GM21576 (cell line): ENCODE measurements around the gene SYNE4.
A peak's percentile ranks its signal among the peaks of the same experiment; 100 is the strongest.

Experiments used
- ATAC-seq: cut with Tn5 transposase; IDR thresholded peaks from one replicate; pipeline ENCODE4 v1.9.1; 2021; ENCODE audit warnings: mild to moderate bottlenecking, moderate library complexity; ENCODE audit not compliant: unreplicated experiment

SYNE4 gene

GRCh38 chr19:36026091-36026876 lies 17.7 kb upstream of the SYNE4 start:
- ATAC-seq = no peak

- ATAC-seq = no peak
These were observed 16.9 kb upstream of the SYNE4 start for GRCh38 chr19:36025541-36025940.

GRCh38 chr19:36023432-36023831 lies 14.8 kb upstream of the SYNE4 start:
- ATAC-seq = no peak

GRCh38 chr19:36019061-36019670 lies 10.6 kb upstream of the SYNE4 start:
- ATAC-seq = no peak

GRCh38 chr19:36014012-36014924 lies 5.7 kb upstream of the SYNE4 start, which contains the start of gene ALKBH6:
ALKBH6 (minus strand) TSS chr19:36014213; CDS start chr19:36013397, 816 bp downstream.
- peak; percentile 95 for ATAC-seq

GRCh38 chr19:36013280-36014011 lies 4.8 kb upstream of the SYNE4 start:
- ATAC-seq = no peak

GRCh38 chr19:36010402-36010801 lies 1.8 kb upstream of the SYNE4 start:
- ATAC-seq = no peak

- ATAC-seq = no peak
These were observed 1.2 kb upstream of the SYNE4 start for GRCh38 chr19:36009633-36010379.

- no peak for ATAC-seq
These were observed 607 bp upstream of the SYNE4 start for GRCh38 chr19:36009220-36009619.

GRCh38 chr19:36006955-36007354 lies 1.7 kb downstream of the SYNE4 start:
- no peak for ATAC-seq

- ATAC-seq = no peak
These were observed 5.3 kb downstream of the SYNE4 start for GRCh38 chr19:36003284-36003683.

GRCh38 chr19:36001605-36002004 lies 7.0 kb downstream of the SYNE4 start:
- no peak for ATAC-seq

- ATAC-seq = no peak
These were observed 11.8 kb downstream of the SYNE4 start for GRCh38 chr19:35996777-35997176.

GRCh38 chr19:35995048-35995993 lies 13.3 kb downstream of the SYNE4 start, which contains the start of gene SDHAF1:
SDHAF1 (plus strand) TSS chr19:35995188; CDS start chr19:35995275, 87 bp downstream.
- peak; percentile 77 for ATAC-seq

GRCh38 chr19:35993923-35994598 lies 14.6 kb downstream of the SYNE4 start:
- ATAC-seq = no peak

GRCh38 chr19:35992907-35993765 lies 15.5 kb downstream of the SYNE4 start:
- ATAC-seq = no peak

- ATAC-seq = no peak
These were observed 16.7 kb downstream of the SYNE4 start for GRCh38 chr19:35991731-35992450.
